Tibial nerve (tissue), 4 donors: ENCODE results near the gene TOX2.

ENCODE experiments used
- CTCF ChIP-seq, 5 experiments: fragments of 200-600 bp in 3 of 5; fragments of 450-650 bp in 2 of 5; sonication (generic) in 3 of 5; IDR thresholded peaks; one replicate each; pipeline ENCODE4 v1.5.1; 2016 to 2019; ENCODE audit warnings: antibody characterized with exemption in 5 of 5, mild to moderate bottlenecking in 3 of 5, moderate library complexity in 2 of 5
- EP300 ChIP-seq, 2 donors: sonication (generic); formaldehyde crosslinking; IDR thresholded peaks; one replicate each; pipeline ENCODE4 v1.6.1; 2017; ENCODE audit warnings: antibody characterized with exemption in 2 of 2, mild to moderate bottlenecking in 1 of 2
- POLR2A ChIP-seq, 2 donors: fragments of 450-650 bp; IDR thresholded peaks; one replicate each; pipeline ENCODE4 v1.6.1; 2017; ENCODE audit warnings: antibody characterized with exemption in 2 of 2, mild to moderate bottlenecking in 2 of 2, moderate library complexity in 2 of 2

GRCh38 chr20:44053046-44053445 is 138.4 kb downstream of the TOX2 start:
- TF ChIP-seq POLR2A (IDR thresholded peaks at IDR 0.05) (no peak), CTCF (IDR thresholded peaks at IDR 0.05) (no peak), EP300 (IDR thresholded peaks at IDR 0.05) (no peak)
